GM18861 (cell line): ENCODE measurements around the gene PHC2.

Experiments used
- ATAC-seq: cut with Tn5 transposase; IDR thresholded peaks from one replicate; pipeline ENCODE4 v1.9.1; 2021; ENCODE audit not compliant: unreplicated experiment

Gene PHC2

GRCh38 chr1:33373606-33374005 is 57.3 kb downstream of the PHC2 start:
- ATAC-seq = no peak

GRCh38 chr1:33372677-33373076 is 58.2 kb downstream of the PHC2 start:
- no peak for ATAC-seq

DNA sequence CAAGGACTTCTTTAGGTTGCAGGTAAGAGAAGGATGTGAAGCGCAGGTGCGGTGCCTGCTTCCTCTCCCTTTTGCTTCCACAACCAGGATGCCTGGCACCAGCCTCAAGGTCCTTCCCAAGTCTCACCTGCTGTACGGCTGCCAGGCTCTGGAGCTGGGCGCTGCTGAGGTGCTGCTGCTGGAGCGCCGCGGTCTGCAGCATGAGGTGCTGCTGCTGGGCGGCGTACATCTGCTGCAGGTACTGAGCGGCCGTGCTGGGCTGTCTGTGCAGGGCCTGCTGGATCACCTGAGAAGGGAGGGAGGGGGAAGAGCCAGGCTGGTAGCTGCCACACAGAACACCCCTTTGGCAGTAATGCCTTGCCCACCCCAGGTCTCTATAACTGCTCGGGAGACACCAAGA is 58.7 kb downstream of the PHC2 start:
- ATAC-seq = no peak

- ATAC-seq = no peak
These were observed 59.6 kb downstream of the PHC2 start for GRCh38 chr1:33371334-33371733.

DNA sequence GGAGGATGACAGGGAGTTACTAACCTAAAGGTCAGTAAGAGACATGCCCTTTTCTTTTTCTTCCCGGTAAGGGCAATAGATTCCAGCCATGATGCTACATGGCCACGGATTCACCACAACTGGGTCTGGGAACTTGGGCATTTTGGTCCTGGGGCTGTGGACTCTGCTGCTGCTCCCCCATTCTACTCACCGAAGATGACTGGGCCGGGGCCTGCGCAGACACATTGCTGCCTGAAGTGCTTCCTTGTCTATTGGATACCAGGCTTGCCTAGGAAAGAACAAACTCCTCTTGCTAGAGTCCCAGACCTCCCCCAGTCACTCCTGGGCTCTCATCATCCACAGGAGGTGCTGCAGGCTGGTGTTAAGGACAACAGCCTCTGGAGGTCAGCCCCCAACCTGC is 60.1 kb downstream of the PHC2 start:
- no peak for ATAC-seq

- no peak for ATAC-seq
These were observed 60.6 kb downstream of the PHC2 start for GRCh38 chr1:33370301-33370700.

- no peak for ATAC-seq
These were observed 61.1 kb downstream of the PHC2 start for GRCh38 chr1:33369764-33370163.

DNA sequence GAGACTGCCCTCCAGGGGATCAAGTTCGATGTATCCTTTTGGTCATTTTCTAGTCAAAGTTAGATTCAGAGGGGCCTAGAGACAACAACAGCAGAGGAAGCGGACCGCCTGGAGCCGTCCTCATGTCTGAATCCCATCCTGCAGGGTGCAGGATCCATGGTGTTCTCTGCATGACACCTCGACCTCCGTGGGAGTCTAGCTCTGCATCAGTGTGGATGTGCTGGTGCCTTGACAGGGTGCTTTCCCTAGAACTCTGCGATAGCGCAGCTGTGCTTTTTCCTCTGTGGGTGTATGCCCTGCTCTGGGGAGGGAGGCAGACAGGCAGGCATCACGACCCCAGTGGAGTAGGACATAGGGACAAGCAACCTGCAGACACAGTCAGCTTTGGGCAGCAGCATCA is 61.8 kb downstream of the PHC2 start:
- no peak for ATAC-seq

DNA sequence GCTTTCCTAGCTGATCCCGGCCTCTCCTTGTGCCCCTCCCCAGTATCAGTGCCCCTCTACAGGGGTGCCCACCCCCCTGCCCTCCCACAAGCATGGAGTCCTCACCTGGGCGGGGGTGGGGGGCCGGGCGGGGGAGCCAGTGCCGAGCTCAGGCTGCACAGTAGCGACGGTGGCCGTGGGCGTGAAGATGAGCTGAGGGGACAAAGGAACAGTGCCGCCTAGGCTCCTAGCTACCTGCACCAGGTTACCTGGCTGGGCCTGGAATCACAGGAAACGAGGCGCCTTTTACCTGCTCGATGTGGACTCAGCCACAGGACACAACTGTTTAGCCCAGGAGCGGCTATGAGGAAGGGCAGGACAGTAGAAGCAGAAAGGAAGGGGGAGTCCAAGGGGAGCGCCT is 62.5 kb downstream of the PHC2 start:
- no peak for ATAC-seq

DNA sequence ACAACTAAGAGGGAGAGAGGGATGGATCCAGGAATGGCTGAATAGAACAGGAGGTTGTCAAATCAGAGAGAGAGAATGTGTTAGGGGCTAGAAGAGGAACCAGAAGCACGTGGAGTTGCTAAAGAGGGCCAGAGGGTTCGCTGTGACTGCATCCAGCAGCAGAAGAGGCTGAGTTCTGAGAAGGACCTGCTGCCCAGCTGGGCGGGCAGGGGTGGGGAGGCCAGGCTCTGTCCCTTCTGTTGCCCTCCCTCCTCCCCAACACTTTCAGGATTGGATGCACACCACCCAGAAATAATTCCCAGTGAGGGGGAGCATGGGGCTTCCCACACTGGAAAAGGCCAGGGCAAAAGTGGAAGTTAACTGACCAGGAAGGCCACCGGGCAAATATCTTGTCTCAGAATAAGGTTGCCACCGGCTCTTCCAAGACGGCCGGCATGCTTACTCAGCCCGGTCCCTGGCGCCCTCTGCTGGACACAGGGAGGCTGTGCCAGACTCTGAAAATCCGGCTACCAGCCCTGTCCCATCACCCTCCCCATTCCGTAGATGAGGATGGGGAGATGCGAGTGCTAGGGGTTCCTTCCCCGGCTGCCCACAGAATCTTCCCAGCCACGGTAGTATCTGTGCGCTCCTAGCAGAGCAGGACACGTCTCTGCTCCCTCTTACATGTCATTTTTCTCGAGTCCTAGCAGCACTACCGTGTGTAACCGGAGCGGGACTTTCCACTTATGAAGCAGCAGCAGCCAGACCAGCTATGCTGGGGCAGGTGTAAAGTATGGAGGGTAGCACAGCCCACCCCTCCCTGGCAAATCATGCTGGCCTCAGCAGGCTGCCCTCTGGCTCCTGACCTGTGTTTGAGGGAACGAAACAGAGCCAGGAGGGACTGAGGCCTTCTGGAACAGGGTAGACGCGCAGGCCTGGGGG is 63.1 kb downstream of the PHC2 start:
- no peak for ATAC-seq

DNA sequence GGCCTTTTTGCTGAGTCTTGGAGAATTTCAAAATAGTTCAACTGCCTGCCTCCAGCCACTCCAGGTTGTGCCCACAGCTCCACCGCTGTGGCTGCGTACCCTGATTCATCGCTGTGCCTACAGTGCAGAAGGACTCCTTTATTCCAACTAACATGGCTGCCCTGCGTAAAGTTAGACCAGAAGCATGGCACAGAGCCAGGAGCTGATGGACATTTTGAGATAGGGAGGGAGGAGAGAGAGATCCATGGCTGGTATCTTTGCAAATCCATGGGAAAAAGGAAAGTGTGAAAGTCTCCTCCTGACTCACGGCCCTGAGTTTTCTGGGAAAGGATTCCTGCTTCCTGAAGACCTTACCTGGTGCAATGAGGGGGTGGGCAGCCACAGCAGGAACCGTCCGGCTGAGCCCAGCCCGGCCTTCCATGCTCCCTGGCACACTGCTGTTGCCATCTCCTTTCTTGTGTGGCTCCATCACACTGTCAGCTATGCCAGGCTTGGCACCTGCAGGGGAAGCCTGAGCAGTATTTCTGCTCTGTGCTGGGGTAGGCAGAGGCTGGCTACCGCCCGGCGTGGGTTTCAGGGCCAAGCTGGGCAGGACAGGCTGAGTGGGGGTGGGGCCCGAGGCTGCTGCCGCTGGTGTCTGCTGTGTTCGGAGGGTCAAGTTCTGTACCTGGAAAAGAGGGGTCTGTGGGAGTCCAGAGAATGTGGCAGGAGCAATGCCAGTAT is 64.0 kb downstream of the PHC2 start:
- ATAC-seq = no peak

GRCh38 chr1:33365560-33365997 is 65.3 kb downstream of the PHC2 start:
- no peak for ATAC-seq

DNA sequence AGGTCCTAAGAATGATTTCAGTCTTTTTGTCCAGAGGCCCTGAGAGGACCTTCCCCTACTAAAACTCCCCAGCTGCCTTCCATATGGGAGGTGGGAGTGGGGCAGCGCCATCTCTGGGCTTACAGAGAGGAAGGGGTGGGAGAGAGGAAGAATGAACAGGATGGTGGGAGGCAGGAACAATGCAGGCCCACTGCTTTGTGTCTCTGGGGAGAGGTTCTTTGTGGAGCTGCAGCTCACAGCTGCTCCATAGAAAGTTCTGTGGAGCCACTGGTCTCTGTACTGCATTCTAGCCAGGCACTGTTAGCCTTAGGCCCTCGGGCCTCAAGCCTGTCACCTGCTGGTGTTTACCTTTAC is 66.4 kb downstream of the PHC2 start:
- no peak for ATAC-seq

- no peak for ATAC-seq
These were observed 67.4 kb downstream of the PHC2 start for GRCh38 chr1:33363470-33363861.

GRCh38 chr1:33363021-33363420 is 67.9 kb downstream of the PHC2 start:
- no peak for ATAC-seq

- no peak for ATAC-seq
These were observed 69.2 kb downstream of the PHC2 start for GRCh38 chr1:33361532-33362235.

- ATAC-seq = no peak
These were observed 70.5 kb downstream of the PHC2 start for GRCh38 chr1:33360367-33360766.

GRCh38 chr1:33359931-33360330 is 71.0 kb downstream of the PHC2 start:
- ATAC-seq = no peak

DNA sequence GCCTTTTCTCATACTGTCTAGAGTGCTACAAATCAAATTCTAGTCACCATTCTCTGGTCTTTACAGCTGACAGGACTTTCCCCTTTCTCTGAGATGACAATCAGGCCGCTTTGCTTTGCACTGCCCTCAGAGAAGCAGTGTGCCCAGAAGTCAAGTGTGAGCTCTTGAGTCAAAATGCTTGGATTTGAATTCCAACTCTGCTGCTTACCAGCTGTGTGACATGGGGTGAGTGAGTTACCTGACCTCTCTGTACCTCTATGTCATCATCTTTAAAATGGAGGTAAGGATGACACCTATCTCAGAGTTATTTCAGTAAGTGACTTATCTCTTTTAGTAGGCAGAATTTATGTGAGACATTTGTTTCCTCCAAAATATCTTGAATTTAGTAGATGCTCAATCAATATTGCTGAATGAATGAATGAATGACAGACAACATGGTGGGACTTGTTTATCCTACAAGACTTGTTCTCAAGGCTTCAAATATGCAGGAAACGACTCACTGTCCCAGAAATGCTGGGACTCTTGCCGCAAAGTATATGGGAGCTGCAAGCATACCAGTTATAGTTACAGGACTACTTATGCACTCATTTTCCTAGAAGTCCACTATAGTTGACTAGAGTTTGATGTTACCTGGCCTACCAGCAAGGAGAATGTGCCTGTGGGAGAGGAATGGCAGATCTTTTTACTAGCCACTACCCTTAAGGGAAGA is 71.9 kb downstream of the PHC2 start:
- ATAC-seq = no peak

GRCh38 chr1:33358114-33358794 is 72.6 kb downstream of the PHC2 start:
- no peak for ATAC-seq

DNA sequence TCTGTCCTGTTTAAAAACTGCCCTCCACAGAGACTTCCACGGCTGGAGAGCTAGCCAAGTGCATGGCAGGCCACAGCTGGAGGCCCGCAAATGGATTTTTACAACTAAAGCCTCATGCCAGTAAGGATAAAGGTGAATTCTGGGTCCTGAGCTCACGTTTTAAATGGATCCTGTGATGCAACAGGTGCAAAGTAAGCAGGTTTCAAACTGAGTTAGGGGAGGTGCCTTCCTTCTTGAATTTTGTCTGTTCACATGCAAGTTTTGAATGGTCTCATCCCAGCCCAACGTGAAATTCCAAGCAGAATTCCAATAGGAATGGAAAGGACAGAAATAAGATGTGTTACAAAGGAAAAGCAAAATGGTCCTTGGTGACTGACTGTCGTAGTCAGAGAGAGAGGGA is 73.8 kb downstream of the PHC2 start:
- no peak for ATAC-seq
